Smooth muscle cell (in vitro differentiated cells): ENCODE measurements around the gene DGCR8. TPM values are rescaled to one million over a fixed set of nuclear protein-coding genes. Genes with fewer than 3 reads are reported as not detected.

ENCODE experiments used
- DNase-seq: peaks from one replicate; lab custom pipeline; 2025; ENCODE audit not compliant: unreplicated experiment; lab: John Stamatoyannopoulos, UW
- H2AFZ ChIP-seq: fragments of 200-600 bp; sonication (generic); 2 replicates; pipeline ENCODE4 v1.6.0; 2016; ENCODE audit warnings: antibody characterized with exemption, low read depth, mild to moderate bottlenecking
- H3F3A ChIP-seq: fragments of 200-600 bp; sonication (generic); 2 replicates; pipeline ENCODE4 v1.6.0; 2017; ENCODE audit warnings: antibody characterized with exemption, low read depth
- H3K27ac ChIP-seq: fragments of 200-600 bp; sonication (generic); 2 replicates; pipeline ENCODE4 v1.5.1; 2016; ENCODE audit warnings: low read depth, mild to moderate bottlenecking
- H3K27me3 ChIP-seq: fragments of 200-600 bp; sonication (generic); 2 replicates; pipeline ENCODE4 v1.6.1; 2016; ENCODE audit warnings: low read depth, mild to moderate bottlenecking
- H3K36me3 ChIP-seq: fragments of 200-600 bp; sonication (generic); 2 replicates; pipeline ENCODE4 v1.5.1; 2016; ENCODE audit warnings: low read depth
- H3K4me1 ChIP-seq: fragments of 200-600 bp; sonication (generic); 2 replicates; pipeline ENCODE4 v1.5.1; 2016; ENCODE audit warnings: low read depth
- H3K4me2 ChIP-seq: fragments of 200-600 bp; sonication (generic); 2 replicates; pipeline ENCODE4 v1.6.0; 2016; ENCODE audit warnings: mild to moderate bottlenecking
- H3K4me3 ChIP-seq: fragments of 200-600 bp; sonication (generic); 2 replicates; pipeline ENCODE4 v1.5.1; 2016; ENCODE audit warnings: mild to moderate bottlenecking
- H3K79me2 ChIP-seq: fragments of 200-600 bp; sonication (generic); 2 replicates; pipeline ENCODE4 v1.6.0; 2016; ENCODE audit warnings: low read depth, mild to moderate bottlenecking
- H3K9ac ChIP-seq: fragments of 200-600 bp; sonication (generic); 2 replicates; pipeline ENCODE4 v1.6.0; 2016; ENCODE audit warnings: low read depth
- H3K9me3 ChIP-seq: fragments of 200-600 bp; sonication (generic); replicated peaks from 2 replicates; pipeline ENCODE4 v1.5.1; 2016; ENCODE audit warnings: low read depth
- H4K20me1 ChIP-seq: fragments of 200-600 bp; sonication (generic); 2 replicates; pipeline ENCODE4 v1.6.0; 2016; ENCODE audit warnings: low read depth
- CTCF ChIP-seq: fragments of 200-600 bp; sonication (generic); IDR thresholded peaks from 2 replicates; pipeline ENCODE4 v1.5.1; 2017; ENCODE audit warnings: borderline replicate concordance, mild to moderate bottlenecking, antibody characterized with exemption; ENCODE audit not compliant: insufficient read depth, poor library complexity, severe bottlenecking
- WGBS: methylation state at CpG from one replicate; pipeline ENCODE4 v1.1.7; 2016; ENCODE audit warnings: low lambda C conversion rate; 5-methylcytosine and 5-hydroxymethylcytosine counted together
- polyA plus RNA-seq: library from polyadenylated mRNA; unstranded; fragments of >200 nt; fragmentation: Nextera tagmentation; extraction: Ambion mirVana; gene quantifications from 2 replicates; pipeline ENCODE4 v1.2.1, GENCODE V29; 2016
- total RNA-seq: library from RNA; depleted of rRNA; stranded (reverse); fragments of >200 nt; gene quantifications from 2 replicates; pipeline ENCODE4 v1.2.3, GENCODE V29; 2014

Gene DGCR8
- total and polyA plus RNA-seq, 2 experiments from 2014 or later: 6.5 to 9.7 TPM

DNA sequence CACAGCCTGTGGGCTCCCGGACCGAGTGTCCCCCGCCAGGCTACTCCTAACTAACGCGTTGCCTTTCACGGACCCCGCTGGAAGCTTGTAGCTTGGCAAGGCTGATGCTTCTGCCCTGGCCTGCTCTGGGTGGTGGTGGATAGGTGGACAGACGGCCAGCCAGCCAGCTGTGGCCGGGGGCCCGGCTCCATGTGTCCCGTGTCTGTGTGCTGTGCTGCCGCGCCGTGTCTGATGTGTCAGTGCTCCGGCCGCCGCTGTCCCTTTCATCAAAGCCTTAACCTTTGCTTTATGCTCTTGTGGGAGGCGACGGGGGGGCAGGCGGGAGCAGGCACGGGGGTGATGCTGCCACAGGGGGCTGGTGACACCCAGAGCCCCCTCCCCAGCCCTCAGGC, 65.8 kb downstream of the DGCR8 start:
- no peak for TF ChIP-seq CTCF
- no peak overlapping the region for H3K4me2 ChIP-seq
- H3K79me2 ChIP-seq: no peaks in the 10 kb centered on the region
- H3K9ac ChIP-seq: no peak overlapping the region
- H3K9me3 ChIP-seq: no peaks in the 10 kb centered on the region
- no peaks in the 10 kb centered on the region for H3K36me3 ChIP-seq
- no peak overlapping the region for H2AFZ ChIP-seq
- no peak for DNase-seq
- no peaks in the 10 kb centered on the region for H3K4me1 ChIP-seq
- no peaks in the 10 kb centered on the region for H3F3A ChIP-seq
- H3K27me3 ChIP-seq: no peaks in the 10 kb centered on the region
- peaks cover 31% of the 10 kb centered on the region for H4K20me1 ChIP-seq
- 97% methylated on average over 17 of the region's 21 CpGs for WGBS
- H3K27ac ChIP-seq: no peak overlapping the region
- no peak overlapping the region for H3K4me3 ChIP-seq

DNA sequence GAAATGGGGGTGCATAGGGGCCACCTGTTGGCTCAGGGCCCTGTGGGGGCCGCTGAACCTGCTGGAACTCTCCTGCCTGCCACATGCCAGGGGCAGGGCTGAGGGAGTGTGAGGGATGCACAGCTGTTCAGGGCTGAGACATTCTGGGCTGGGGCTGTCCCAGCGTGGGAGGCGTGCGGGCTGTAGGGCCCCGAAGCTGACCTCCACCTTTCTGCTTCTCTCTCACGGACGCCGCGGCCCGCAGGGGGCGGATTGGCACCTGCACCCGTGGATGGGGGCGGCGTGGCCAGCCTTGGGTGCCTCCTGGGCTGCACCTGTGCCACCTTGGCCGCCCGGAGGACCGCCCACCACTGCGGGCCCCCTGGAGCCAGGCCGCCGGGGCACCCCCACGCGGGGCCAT, 66.7 kb downstream of the DGCR8 start:
- H3K9me3 ChIP-seq: no peaks in the 10 kb centered on the region
- no peaks in the 10 kb centered on the region for H3K27me3 ChIP-seq
- no peaks in the 10 kb centered on the region for H3F3A ChIP-seq
- H3K4me3 ChIP-seq: no peak overlapping the region
- H3K4me2 ChIP-seq: no peak overlapping the region
- H3K4me1 ChIP-seq: no peaks in the 10 kb centered on the region
- 91% methylated on average over 18 of the region's 22 CpGs for WGBS
- no peak for DNase-seq
- H2AFZ ChIP-seq: no peak overlapping the region
- H3K9ac ChIP-seq: no peak overlapping the region
- H3K36me3 ChIP-seq: no peaks in the 10 kb centered on the region
- no peak overlapping the region for H3K27ac ChIP-seq
- H4K20me1 ChIP-seq: peaks cover 21% of the 10 kb centered on the region
- no peaks in the 10 kb centered on the region for H3K79me2 ChIP-seq
- TF ChIP-seq CTCF: no peak

DNA sequence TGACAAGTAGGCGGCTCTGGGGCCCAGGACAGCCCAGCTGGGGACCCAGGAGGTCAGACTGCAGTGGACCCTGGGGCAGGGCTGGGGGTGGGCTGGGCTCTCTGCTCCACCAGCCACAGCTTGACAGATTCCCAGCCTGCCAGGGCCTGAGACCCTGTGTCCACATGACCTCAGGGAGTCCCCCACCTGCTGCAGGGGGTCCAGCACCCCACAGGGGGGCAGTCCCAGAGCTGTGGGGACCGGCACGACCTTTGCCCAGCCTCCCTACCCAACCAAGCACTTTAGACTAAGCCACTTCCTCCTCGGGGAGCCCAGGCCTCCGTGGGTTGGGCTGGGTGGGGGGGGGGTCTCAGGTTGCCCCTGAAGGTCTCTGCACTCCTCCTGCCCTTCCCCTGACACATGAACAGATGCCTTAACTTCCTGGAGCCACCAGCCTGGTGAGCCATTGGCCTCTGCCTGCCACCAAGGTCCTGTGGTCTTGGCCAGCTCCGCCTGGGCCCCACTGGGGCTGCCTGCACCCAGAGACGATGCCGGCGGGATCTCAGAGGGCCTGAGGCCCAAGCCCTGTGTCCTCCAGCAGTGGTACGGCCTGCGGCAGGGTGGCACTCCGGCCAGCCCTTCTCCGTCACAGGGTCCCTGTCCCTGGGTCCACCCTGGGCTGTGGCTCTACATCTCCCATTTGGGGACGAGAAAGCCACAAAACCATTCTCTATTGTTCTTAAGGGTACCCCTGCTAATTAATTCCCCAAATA, 67.4 kb downstream of the DGCR8 start:
- WGBS: 94% methylated on average over 13 of the region's 14 CpGs

More for the DNA sequence above, 67.4 kb downstream of the DGCR8 start:
- no peak overlapping the region for H2AFZ ChIP-seq
- H3K9ac ChIP-seq: no peak overlapping the region
- DNase-seq: no peak
- H3K9me3 ChIP-seq: no peaks in the 10 kb centered on the region
- no peaks in the 10 kb centered on the region for H3K4me1 ChIP-seq
- H3K4me2 ChIP-seq: no peak overlapping the region
- no peaks in the 10 kb centered on the region for H3F3A ChIP-seq
- no peak overlapping the region for H3K4me3 ChIP-seq
- no peaks in the 10 kb centered on the region for H3K79me2 ChIP-seq
- no peaks in the 10 kb centered on the region for H3K36me3 ChIP-seq
- no peak for TF ChIP-seq CTCF
- H3K27ac ChIP-seq: no peak overlapping the region
- peaks cover 15% of the 10 kb centered on the region for H4K20me1 ChIP-seq
- no peaks in the 10 kb centered on the region for H3K27me3 ChIP-seq
